HL-60 (cell line): ENCODE data around the gene GRIK1.

Source experiments
- GABPA ChIP-seq: IDR thresholded peaks from 2 replicates; pipeline ENCODE4 v1.6.1; 2012; ENCODE audit warnings: low read depth
- POLR2AphosphoS5 ChIP-seq: IDR thresholded peaks from 2 replicates; pipeline ENCODE4 v1.6.1; 2012; ENCODE audit warnings: low read depth
- SPI1 ChIP-seq: IDR thresholded peaks from 2 replicates; pipeline ENCODE4 v1.6.1; 2012; ENCODE audit warnings: low read depth, mild to moderate bottlenecking, borderline replicate concordance
- TF ChIP-seq, protein P1 (sequence below): IDR thresholded peaks from one replicate; pipeline ENCODE4 v1.5.1; 2011; ENCODE audit warnings: low read length, control low read depth, inconsistent platforms; ENCODE audit not compliant: insufficient read depth
- TF ChIP-seq, protein P2 (sequence below): IDR thresholded peaks from 2 replicates; pipeline ENCODE4 v1.6.1; 2012; ENCODE audit warnings: low read depth; ENCODE audit not compliant: insufficient replicate concordance

DNA sequence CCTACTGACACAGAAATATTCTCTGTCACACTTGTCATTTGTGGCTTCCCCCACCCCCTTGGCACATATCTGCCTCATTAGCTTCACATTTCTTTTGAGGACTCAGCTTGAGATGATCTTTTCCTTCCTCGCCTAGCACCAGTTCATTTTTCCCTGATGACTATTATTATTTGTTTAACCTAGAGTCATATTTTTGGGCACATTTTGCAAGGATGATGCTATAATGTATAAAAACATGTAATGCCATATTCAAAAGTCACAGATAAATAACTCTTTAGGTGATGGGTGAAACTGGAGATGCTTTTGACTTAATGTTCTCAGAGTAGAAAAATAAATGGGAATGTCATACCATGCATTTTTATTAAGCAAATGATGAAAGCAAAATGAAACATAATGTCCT, 438.3 kb downstream of the GRIK1 start:
- TF ChIP-seq, protein P1, sequence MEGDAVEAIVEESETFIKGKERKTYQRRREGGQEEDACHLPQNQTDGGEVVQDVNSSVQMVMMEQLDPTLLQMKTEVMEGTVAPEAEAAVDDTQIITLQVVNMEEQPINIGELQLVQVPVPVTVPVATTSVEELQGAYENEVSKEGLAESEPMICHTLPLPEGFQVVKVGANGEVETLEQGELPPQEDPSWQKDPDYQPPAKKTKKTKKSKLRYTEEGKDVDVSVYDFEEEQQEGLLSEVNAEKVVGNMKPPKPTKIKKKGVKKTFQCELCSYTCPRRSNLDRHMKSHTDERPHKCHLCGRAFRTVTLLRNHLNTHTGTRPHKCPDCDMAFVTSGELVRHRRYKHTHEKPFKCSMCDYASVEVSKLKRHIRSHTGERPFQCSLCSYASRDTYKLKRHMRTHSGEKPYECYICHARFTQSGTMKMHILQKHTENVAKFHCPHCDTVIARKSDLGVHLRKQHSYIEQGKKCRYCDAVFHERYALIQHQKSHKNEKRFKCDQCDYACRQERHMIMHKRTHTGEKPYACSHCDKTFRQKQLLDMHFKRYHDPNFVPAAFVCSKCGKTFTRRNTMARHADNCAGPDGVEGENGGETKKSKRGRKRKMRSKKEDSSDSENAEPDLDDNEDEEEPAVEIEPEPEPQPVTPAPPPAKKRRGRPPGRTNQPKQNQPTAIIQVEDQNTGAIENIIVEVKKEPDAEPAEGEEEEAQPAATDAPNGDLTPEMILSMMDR, result no peak
- TF ChIP-seq, protein P2, sequence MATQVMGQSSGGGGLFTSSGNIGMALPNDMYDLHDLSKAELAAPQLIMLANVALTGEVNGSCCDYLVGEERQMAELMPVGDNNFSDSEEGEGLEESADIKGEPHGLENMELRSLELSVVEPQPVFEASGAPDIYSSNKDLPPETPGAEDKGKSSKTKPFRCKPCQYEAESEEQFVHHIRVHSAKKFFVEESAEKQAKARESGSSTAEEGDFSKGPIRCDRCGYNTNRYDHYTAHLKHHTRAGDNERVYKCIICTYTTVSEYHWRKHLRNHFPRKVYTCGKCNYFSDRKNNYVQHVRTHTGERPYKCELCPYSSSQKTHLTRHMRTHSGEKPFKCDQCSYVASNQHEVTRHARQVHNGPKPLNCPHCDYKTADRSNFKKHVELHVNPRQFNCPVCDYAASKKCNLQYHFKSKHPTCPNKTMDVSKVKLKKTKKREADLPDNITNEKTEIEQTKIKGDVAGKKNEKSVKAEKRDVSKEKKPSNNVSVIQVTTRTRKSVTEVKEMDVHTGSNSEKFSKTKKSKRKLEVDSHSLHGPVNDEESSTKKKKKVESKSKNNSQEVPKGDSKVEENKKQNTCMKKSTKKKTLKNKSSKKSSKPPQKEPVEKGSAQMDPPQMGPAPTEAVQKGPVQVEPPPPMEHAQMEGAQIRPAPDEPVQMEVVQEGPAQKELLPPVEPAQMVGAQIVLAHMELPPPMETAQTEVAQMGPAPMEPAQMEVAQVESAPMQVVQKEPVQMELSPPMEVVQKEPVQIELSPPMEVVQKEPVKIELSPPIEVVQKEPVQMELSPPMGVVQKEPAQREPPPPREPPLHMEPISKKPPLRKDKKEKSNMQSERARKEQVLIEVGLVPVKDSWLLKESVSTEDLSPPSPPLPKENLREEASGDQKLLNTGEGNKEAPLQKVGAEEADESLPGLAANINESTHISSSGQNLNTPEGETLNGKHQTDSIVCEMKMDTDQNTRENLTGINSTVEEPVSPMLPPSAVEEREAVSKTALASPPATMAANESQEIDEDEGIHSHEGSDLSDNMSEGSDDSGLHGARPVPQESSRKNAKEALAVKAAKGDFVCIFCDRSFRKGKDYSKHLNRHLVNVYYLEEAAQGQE, result no peak
- TF ChIP-seq GABPA, result no peak
- no peak for TF ChIP-seq SPI1
- no peak for TF ChIP-seq POLR2AphosphoS5
